Loucy (cell line): ENCODE measurements around the gene ADGRG1.

Experiments
- H2AFZ ChIP-seq: fragments of 200-600 bp; sonication (generic); 2 replicates; pipeline ENCODE4 v1.6.0; 2016; ENCODE audit warnings: antibody characterized with exemption, mild to moderate bottlenecking, low read length, moderate library complexity
- H3F3A ChIP-seq: fragments of 200-600 bp; 2 replicates; pipeline ENCODE4 v1.6.0; 2016; ENCODE audit warnings: antibody characterized with exemption, low read depth, mild to moderate bottlenecking
- H3K27me3 ChIP-seq: fragments of 200-600 bp; sonication (generic); 2 replicates; pipeline ENCODE4 v1.6.1; 2014; ENCODE audit warnings: low read length, mild to moderate bottlenecking; ENCODE audit not compliant: insufficient read depth, poor library complexity, severe bottlenecking
- H3K36me3 ChIP-seq: fragments of 200-600 bp; sonication (generic); 2 replicates; pipeline ENCODE4 v1.6.1; 2016; ENCODE audit warnings: low read length; ENCODE audit not compliant: insufficient read depth
- H3K4me1 ChIP-seq: fragments of 200-600 bp; sonication (generic); 2 replicates; pipeline ENCODE4 v1.5.1; 2014; ENCODE audit warnings: low read length, mild to moderate bottlenecking; ENCODE audit not compliant: insufficient read depth, poor library complexity, severe bottlenecking
- H3K4me2 ChIP-seq: fragments of 200-600 bp; sonication (generic); 2 replicates; pipeline ENCODE4 v1.6.0; 2014; ENCODE audit warnings: antibody characterized with exemption, low read length, low read depth, mild to moderate bottlenecking; ENCODE audit not compliant: poor library complexity, severe bottlenecking
- H3K4me3 ChIP-seq: fragments of 200-600 bp; sonication (generic); 2 replicates; pipeline ENCODE4 v1.5.1; 2014; ENCODE audit warnings: low read length, mild to moderate bottlenecking, mixed read lengths; ENCODE audit not compliant: poor library complexity, severe bottlenecking
- H3K79me2 ChIP-seq: fragments of 200-600 bp; sonication (generic); 2 replicates; pipeline ENCODE4 v1.6.1; 2014; ENCODE audit warnings: low read length; ENCODE audit not compliant: insufficient read depth
- H3K9ac ChIP-seq: fragments of 200-600 bp; sonication (generic); 2 replicates; pipeline ENCODE4 v1.6.0; 2014; ENCODE audit warnings: mild to moderate bottlenecking, low read depth, low read length, moderate library complexity; ENCODE audit not compliant: poor library complexity, severe bottlenecking
- H3K9me2 ChIP-seq: fragments of 200-600 bp; sonication (generic); replicated peaks from 2 replicates; pipeline ENCODE4 v1.6.1; 2016; ENCODE audit warnings: low read depth, low read length, mixed read lengths
- H3K9me3 ChIP-seq: fragments of 200-600 bp; sonication (generic); 2 replicates; pipeline ENCODE4 v1.6.1; 2014; ENCODE audit warnings: mild to moderate bottlenecking, antibody characterized with exemption, low read length, low read depth; ENCODE audit not compliant: insufficient read depth
- H4K20me1 ChIP-seq: fragments of 200-600 bp; sonication (generic); 2 replicates; pipeline ENCODE4 v1.6.0; 2014; ENCODE audit warnings: antibody characterized with exemption, low read length, mild to moderate bottlenecking; ENCODE audit not compliant: insufficient read depth, poor library complexity, severe bottlenecking
- CTCF ChIP-seq: fragments of 200-600 bp; sonication (generic); conservative IDR thresholded peaks from 2 replicates; pipeline ENCODE4 v1.5.1; 2014; ENCODE audit warnings: mild to moderate bottlenecking, antibody characterized with exemption, low read length
- EZH2phosphoT487 ChIP-seq: fragments of 200-600 bp; IDR thresholded peaks from 2 replicates; pipeline ENCODE4 v1.6.1; 2018; ENCODE audit warnings: antibody characterized with exemption, mild to moderate bottlenecking, moderate library complexity, borderline replicate concordance

ADGRG1 gene

GRCh38 chr16:57696240-57696639, 67.8 kb downstream of the ADGRG1 start:
- Histone ChIP-seq H3K9ac (no peak overlapping the region), H3K4me1 (peaks cover 32% of the 10 kb centered on the region), H4K20me1 (no peaks in the 10 kb centered on the region), H3K9me3 (no peaks in the 10 kb centered on the region), H3K79me2 (no peaks in the 10 kb centered on the region), H3K36me3 (no peaks in the 10 kb centered on the region), H3K9me2 (no peaks in the 10 kb centered on the region), H3F3A (no peaks in the 10 kb centered on the region), H3K4me2 (no peak overlapping the region), H2AFZ (no peak overlapping the region), H3K4me3 (no peak overlapping the region), H3K27me3 (no peaks in the 10 kb centered on the region)
- TF ChIP-seq CTCF, result no peak

- Histone ChIP-seq H3K4me1 (peaks cover 30% of the 10 kb centered on the region), H3K79me2 (no peaks in the 10 kb centered on the region)
Measured at GRCh38 chr16:57697896-57698537, 69.6 kb downstream of the ADGRG1 start.

GRCh38 chr16:57698812-57699405, 70.5 kb downstream of the ADGRG1 start:
- H3K9me3 ChIP-seq, result no peaks in the 10 kb centered on the region
- no peaks in the 10 kb centered on the region for H3K36me3 ChIP-seq
- H3K27me3 ChIP-seq, result no peaks in the 10 kb centered on the region
- H3F3A ChIP-seq, result no peaks in the 10 kb centered on the region
- H3K9me2 ChIP-seq, result no peaks in the 10 kb centered on the region
- peaks cover 26% of the 10 kb centered on the region for H3K4me1 ChIP-seq
- no peaks in the 10 kb centered on the region for H4K20me1 ChIP-seq
- H3K4me2 ChIP-seq, result no peak overlapping the region
- H3K79me2 ChIP-seq, result no peaks in the 10 kb centered on the region
- H3K4me3 ChIP-seq, result no peak overlapping the region
- TF ChIP-seq CTCF (no peak), EZH2phosphoT487 (no peak)
- no peak overlapping the region for H2AFZ ChIP-seq
- H3K9ac ChIP-seq, result no peak overlapping the region

More at GRCh38 chr16:57697896-57698537, 69.6 kb downstream of the ADGRG1 start:
- Histone ChIP-seq H4K20me1 (no peaks in the 10 kb centered on the region), H3K9me3 (no peaks in the 10 kb centered on the region), H3K4me3 (no peak overlapping the region), H3K9ac (no peak overlapping the region), H3K9me2 (no peaks in the 10 kb centered on the region), H3K4me2 (no peak overlapping the region), H2AFZ (no peak overlapping the region), H3K27me3 (no peaks in the 10 kb centered on the region), H3F3A (no peaks in the 10 kb centered on the region), H3K36me3 (no peaks in the 10 kb centered on the region)
- TF ChIP-seq EZH2phosphoT487 (no peak), CTCF (no peak)
